Caco-2 (cell line): ENCODE results near the gene GRK1. TPM values are rescaled to one million over a fixed set of nuclear protein-coding genes. Genes with fewer than 3 reads are reported as not detected.
A peak's percentile ranks its signal among the peaks of the same experiment; 100 is the strongest.

Experiments used
- BruUV-seq: library from RNA; stranded (reverse); fragments of 400-500 nt; replicated peaks from 2 replicates; lab custom pipeline; 2021; lab: Mats Ljungman, UMichigan
- CTCF ChIA-PET: fragments of 300-600 bp; sonication (Branson Sonifier 250); formaldehyde crosslinking; loops from one replicate; lab custom pipeline; 2022; ENCODE audit warnings: antibody characterized with exemption; lab: Charles Lee
- POLR2A ChIA-PET: fragments of 300-600 bp; sonication (Branson Sonifier 250); formaldehyde crosslinking; loops from one replicate; lab custom pipeline; 2022; ENCODE audit warnings: antibody characterized with exemption; lab: Charles Lee
- DNase-seq, 2 experiments: peaks; one replicate each; pipeline versions ENCODE4 v3.0.0 to v3.0.0-alpha.2; 2020 to 2022
- H3K27me3 ChIP-seq: replicated peaks from 2 replicates; pipeline ENCODE4 v1.6.0; 2011; ENCODE audit warnings: low read length; ENCODE audit not compliant: control insufficient read depth, insufficient read depth
- H3K36me3 ChIP-seq: 2 replicates; pipeline ENCODE4 v1.5.1; 2011; ENCODE audit warnings: low read length; ENCODE audit not compliant: control insufficient read depth, insufficient read depth
- H3K4me1 ChIP-seq: fragments of 250-450 bp; sonication (Bioruptor Pico); 2 replicates; pipeline ENCODE4 v1.5.1; 2020; ENCODE audit warnings: mild to moderate bottlenecking
- H3K4me3 ChIP-seq: 2 replicates; pipeline ENCODE4 v1.5.1; 2011; ENCODE audit warnings: low read depth, mild to moderate bottlenecking, control low read depth, low read length
- H3K9me3 ChIP-seq: fragments of 250-450 bp; sonication (Bioruptor Pico); 2 replicates; pipeline ENCODE4 v1.5.1; 2020; ENCODE audit warnings: mild to moderate bottlenecking, moderate library complexity
- H3K27ac Mint-ChIP-seq: one replicate; pipeline ENCODE4 v1.8.0; 2022; ENCODE audit warnings: mixed read lengths; ENCODE audit not compliant: unreplicated experiment
- H3K27me3 Mint-ChIP-seq: one replicate; pipeline ENCODE4 v1.8.0; 2022; ENCODE audit warnings: mixed read lengths; ENCODE audit not compliant: insufficient read depth, unreplicated experiment
- H3K36me3 Mint-ChIP-seq: one replicate; pipeline ENCODE4 v1.8.0; 2022; ENCODE audit warnings: mild to moderate bottlenecking, mixed read lengths; ENCODE audit not compliant: insufficient read depth, unreplicated experiment
- H3K4me1 Mint-ChIP-seq: one replicate; pipeline ENCODE4 v1.8.0; 2022; ENCODE audit warnings: low read depth, mixed read lengths; ENCODE audit not compliant: unreplicated experiment
- H3K4me3 Mint-ChIP-seq: one replicate; pipeline ENCODE4 v1.8.0; 2022; ENCODE audit warnings: mild to moderate bottlenecking, moderate library complexity, mixed read lengths; ENCODE audit not compliant: unreplicated experiment
- H3K9me3 Mint-ChIP-seq: one replicate; pipeline ENCODE4 v1.8.0; 2022; ENCODE audit warnings: mixed read lengths; ENCODE audit not compliant: unreplicated experiment
- CTCF ChIP-seq, 2 experiments: fragments of 200-600 bp in 1 of 2; IDR thresholded peaks; 1 replicate in 1 of 2; 2 replicates in 1 of 2; pipeline versions ENCODE4 v1.5.1 to v1.8.0; 2011 to 2022; ENCODE audit warnings: antibody characterized with exemption in 1 of 2, control low read depth in 1 of 2, inconsistent platforms in 1 of 2, low read depth in 1 of 2, low read length in 1 of 2, mild to moderate bottlenecking in 1 of 2, moderate library complexity in 1 of 2; ENCODE audit not compliant: insufficient read depth in 1 of 2, severe bottlenecking in 1 of 2, unreplicated experiment in 1 of 2
- intact Hi-C: fragments of 100-400 bp; cut with micrococcal nuclease; formaldehyde crosslinking; loops from one replicate; pipeline ENCODE4 v1.10.0; 2022; ENCODE audit not compliant: unreplicated experiment
- total RNA-seq: library from RNA; stranded (reverse); gene quantifications from 2 replicates; pipeline ENCODE4 v1.2.3, GENCODE V29; 2022

Gene GRK1
- total RNA-seq, 1 experiment from 2014 or later, result not detected

- no peak overlapping the region for H3K4me3 Mint-ChIP-seq
- no peaks in the 10 kb centered on the region for H3K27me3 ChIP-seq
- no peak for TF ChIP-seq CTCF (IDR thresholded peaks at IDR 0.05; ENCODE audit: insufficient read depth in 1 of 2, low read depth in 1 of 2, low read length in 1 of 2, severe bottlenecking in 1 of 2, unreplicated experiment in 1 of 2)
- no TSS peak for BruUV-seq
- POLR2A ChIA-PET, result no interaction called here
- no peaks in the 10 kb centered on the region for H3K36me3 Mint-ChIP-seq
- peak; percentile 74 to 81 for DNase-seq
- CTCF ChIA-PET, result interaction anchor here (0.6 to 1.6 kb wide), 2 partner anchors 17 to 91 kb away, joined by 3 read pairs; no protein-coding TSS in a partner anchor
- H3K4me1 Mint-ChIP-seq, result peaks cover 12% of the 10 kb centered on the region
- no peaks in the 10 kb centered on the region for H3K27me3 Mint-ChIP-seq
- no peaks in the 10 kb centered on the region for H3K36me3 ChIP-seq
- H3K9me3 ChIP-seq, result no peaks in the 10 kb centered on the region
- H3K4me1 ChIP-seq, result peaks cover 14% of the 10 kb centered on the region
- no peaks in the 10 kb centered on the region for H3K9me3 Mint-ChIP-seq
- intact Hi-C loops, result no loop called here
- no peak overlapping the region for H3K4me3 ChIP-seq
- no peak overlapping the region for H3K27ac Mint-ChIP-seq
These were observed 75.0 kb downstream of the GRK1 start for GRCh38 chr13:113742000-113742441.

- no peaks in the 10 kb centered on the region for H3K9me3 ChIP-seq
- no peak overlapping the region for H3K4me3 ChIP-seq
- no peak overlapping the region for H3K4me3 Mint-ChIP-seq
- no peak overlapping the region for H3K27ac Mint-ChIP-seq
- H3K27me3 ChIP-seq, result no peaks in the 10 kb centered on the region
- no peak for DNase-seq
- H3K4me1 ChIP-seq, result peaks cover 14% of the 10 kb centered on the region
- intact Hi-C loops, result no loop called here
- BruUV-seq, result no TSS peak
- no peaks in the 10 kb centered on the region for H3K9me3 Mint-ChIP-seq
- H3K36me3 Mint-ChIP-seq, result no peaks in the 10 kb centered on the region
- no peaks in the 10 kb centered on the region for H3K36me3 ChIP-seq
- no peaks in the 10 kb centered on the region for H3K27me3 Mint-ChIP-seq
- POLR2A ChIA-PET, result no interaction called here
- CTCF ChIA-PET, result interaction anchor here (1.6 kb wide), 1 partner anchor 18 kb away, joined by 3 read pairs; no protein-coding TSS in a partner anchor
- no peak for TF ChIP-seq CTCF (IDR thresholded peaks at IDR 0.05; ENCODE audit: insufficient read depth in 1 of 2, low read depth in 1 of 2, low read length in 1 of 2, severe bottlenecking in 1 of 2, unreplicated experiment in 1 of 2)
- peaks cover 12% of the 10 kb centered on the region for H3K4me1 Mint-ChIP-seq
These were observed 75.6 kb downstream of the GRK1 start for GRCh38 chr13:113742445-113743120.

- H3K4me3 Mint-ChIP-seq, result no peak overlapping the region
- Histone ChIP-seq H3K27me3 (no peaks in the 10 kb centered on the region), H3K4me1 (peaks cover 14% of the 10 kb centered on the region), H3K9me3 (no peaks in the 10 kb centered on the region), H3K4me3 (no peak overlapping the region), H3K36me3 (no peaks in the 10 kb centered on the region)
- H3K36me3 Mint-ChIP-seq, result no peaks in the 10 kb centered on the region
- BruUV-seq, result no TSS peak
- no peaks in the 10 kb centered on the region for H3K27me3 Mint-ChIP-seq
- ChIA-PET POLR2A (no interaction called here), CTCF (no interaction called here)
- no peaks in the 10 kb centered on the region for H3K9me3 Mint-ChIP-seq
- peaks cover 12% of the 10 kb centered on the region for H3K4me1 Mint-ChIP-seq
- no peak for TF ChIP-seq CTCF (IDR thresholded peaks at IDR 0.05; ENCODE audit: insufficient read depth in 1 of 2, low read depth in 1 of 2, low read length in 1 of 2, severe bottlenecking in 1 of 2, unreplicated experiment in 1 of 2)
- H3K27ac Mint-ChIP-seq, result no peak overlapping the region
- no peak for DNase-seq
- intact Hi-C loops, result no loop called here
These were observed 76.6 kb downstream of the GRK1 start for GRCh38 chr13:113743366-113744195.
